Tibial nerve (tissue), 4 donors: ENCODE data around the gene MFSD8.
"Not testable (repeated sequence)": the region's sequence is repeated elsewhere in the genome, so short reads cannot be mapped to it uniquely, and the experiment has no call there.

Source experiments
- CTCF ChIP-seq, 5 experiments: fragments of 200-600 bp in 3 of 5; fragments of 450-650 bp in 2 of 5; sonication (generic) in 3 of 5; IDR thresholded peaks; one replicate each; pipeline ENCODE4 v1.5.1; 2016 to 2019; ENCODE audit warnings: antibody characterized with exemption in 5 of 5, mild to moderate bottlenecking in 3 of 5, moderate library complexity in 2 of 5
- EP300 ChIP-seq, 2 donors: sonication (generic); formaldehyde crosslinking; IDR thresholded peaks; one replicate each; pipeline ENCODE4 v1.6.1; 2017; ENCODE audit warnings: antibody characterized with exemption in 2 of 2, mild to moderate bottlenecking in 1 of 2
- POLR2A ChIP-seq, 2 donors: fragments of 450-650 bp; IDR thresholded peaks; one replicate each; pipeline ENCODE4 v1.6.1; 2017; ENCODE audit warnings: antibody characterized with exemption in 2 of 2, mild to moderate bottlenecking in 2 of 2, moderate library complexity in 2 of 2

- TF ChIP-seq CTCF, POLR2A, EP300 (IDR thresholded peaks at IDR 0.05): not testable (repeated sequence)
Observed at GRCh38 chr4:127996521-127996920, 31.5 kb upstream of the MFSD8 start.
